OCI-LY7 (cell line): ENCODE data around the gene IZUMO1. TPM values are rescaled to one million over a fixed set of nuclear protein-coding genes. Genes with fewer than 3 reads are reported as not detected.
"Not testable (repeated sequence)": the region's sequence is repeated elsewhere in the genome, so short reads cannot be mapped to it uniquely, and the experiment has no call there.

Experiments used
- BruUV-seq: library from RNA; stranded (reverse); fragments of 400-500 nt; replicated peaks from 2 replicates; lab custom pipeline; 2021; lab: Mats Ljungman, UMichigan
- CTCF ChIA-PET: fragments of 300-600 bp; sonication (Branson Sonifier 250); formaldehyde crosslinking; loops from one replicate; lab custom pipeline; 2022; ENCODE audit warnings: antibody characterized with exemption; ENCODE audit not compliant: unreplicated experiment; lab: Charles Lee
- POLR2A ChIA-PET: fragments of 300-600 bp; sonication (Branson Sonifier 250); formaldehyde crosslinking; loops from one replicate; lab custom pipeline; 2022; ENCODE audit warnings: antibody characterized with exemption; lab: Charles Lee
- DNase-seq: peaks from one replicate; pipeline ENCODE4 v3.0.0-alpha.2; 2015; ENCODE audit warnings: low spot score
- H2AFZ ChIP-seq: fragments of 200-600 bp; sonication (generic), shearing (Covaris generic); 2 replicates; pipeline ENCODE4 v1.6.1; 2014; ENCODE audit warnings: mild to moderate bottlenecking, antibody characterized with exemption, low read length, moderate library complexity
- H3K27ac ChIP-seq: fragments of 200-600 bp; sonication (generic); 2 replicates; pipeline ENCODE4 v1.5.1; 2014; ENCODE audit warnings: mixed run types, low read depth, mild to moderate bottlenecking, moderate library complexity, low read length, inconsistent platforms; ENCODE audit not compliant: poor library complexity, severe bottlenecking
- H3K36me3 ChIP-seq: fragments of 200-600 bp; sonication (generic); 2 replicates; pipeline ENCODE4 v1.6.1; 2014; ENCODE audit warnings: mild to moderate bottlenecking, antibody characterized with exemption, low read length, moderate library complexity, mixed read lengths; ENCODE audit not compliant: insufficient read depth
- H3K4me1 ChIP-seq: fragments of 200-600 bp; sonication (generic); 2 replicates; pipeline ENCODE4 v1.5.1; 2014; ENCODE audit warnings: mild to moderate bottlenecking, low read length; ENCODE audit not compliant: insufficient read depth, poor library complexity, severe bottlenecking
- H3K4me2 ChIP-seq: fragments of 200-600 bp; sonication (generic); 2 replicates; pipeline ENCODE4 v1.6.1; 2014; ENCODE audit warnings: mild to moderate bottlenecking, low read length
- H3K4me3 ChIP-seq: fragments of 200-600 bp; sonication (generic); 2 replicates; pipeline ENCODE4 v1.5.1; 2014; ENCODE audit warnings: mild to moderate bottlenecking, low read depth, low read length; ENCODE audit not compliant: poor library complexity, severe bottlenecking
- H3K79me2 ChIP-seq: fragments of 200-600 bp; sonication (generic); 2 replicates; pipeline ENCODE4 v1.6.1; 2016; ENCODE audit warnings: low read depth, mild to moderate bottlenecking, low read length, moderate library complexity, mixed read lengths; ENCODE audit not compliant: insufficient read depth
- H3K9me2 ChIP-seq: fragments of 200-600 bp; sonication (generic); 2 replicates; pipeline ENCODE4 v1.6.1; 2016; ENCODE audit warnings: mild to moderate bottlenecking, low read length, mixed read lengths; ENCODE audit not compliant: insufficient read depth
- H3K9me3 ChIP-seq: fragments of 200-600 bp; sonication (generic); 2 replicates; pipeline ENCODE4 v1.6.1; 2014; ENCODE audit warnings: mild to moderate bottlenecking, mixed run types, low read length, mixed read lengths
- H4K20me1 ChIP-seq: fragments of 200-600 bp; sonication (generic); 2 replicates; pipeline ENCODE4 v1.6.1; 2014; ENCODE audit warnings: mild to moderate bottlenecking, antibody characterized with exemption, low read length, moderate library complexity, mixed read lengths; ENCODE audit not compliant: insufficient read depth
- EZH2phosphoT487 ChIP-seq: fragments of 200-600 bp; sonication (generic); IDR thresholded peaks from 2 replicates; pipeline ENCODE4 v1.6.1; 2018; ENCODE audit warnings: low read depth, borderline replicate concordance, mild to moderate bottlenecking, mixed run types, antibody characterized with exemption, low read length, moderate library complexity, mixed read lengths
- intact Hi-C: fragments of 100-400 bp; cut with micrococcal nuclease; formaldehyde crosslinking; loops from one replicate; pipeline ENCODE4 v1.10.0; 2022; ENCODE audit not compliant: unreplicated experiment
- total RNA-seq, 2 experiments: library from RNA; depleted of rRNA in 1 of 2; stranded (reverse); fragments of >200 nt in 1 of 2; shearing (Covaris generic) in 1 of 2; gene quantifications; 2 replicates each; pipeline ENCODE4 v1.2.3, GENCODE V29; 2014 to 2022
- TF ChIP-seq, protein P1 (sequence below): fragments of 200-600 bp; sonication (generic); conservative IDR thresholded peaks from 2 replicates; pipeline ENCODE4 v1.5.1; 2014; ENCODE audit warnings: mild to moderate bottlenecking, antibody characterized with exemption, low read length, moderate library complexity, mixed read lengths

The IZUMO1 gene
- total RNA-seq, 2 experiments from 2014 or later = not detected

DNA sequence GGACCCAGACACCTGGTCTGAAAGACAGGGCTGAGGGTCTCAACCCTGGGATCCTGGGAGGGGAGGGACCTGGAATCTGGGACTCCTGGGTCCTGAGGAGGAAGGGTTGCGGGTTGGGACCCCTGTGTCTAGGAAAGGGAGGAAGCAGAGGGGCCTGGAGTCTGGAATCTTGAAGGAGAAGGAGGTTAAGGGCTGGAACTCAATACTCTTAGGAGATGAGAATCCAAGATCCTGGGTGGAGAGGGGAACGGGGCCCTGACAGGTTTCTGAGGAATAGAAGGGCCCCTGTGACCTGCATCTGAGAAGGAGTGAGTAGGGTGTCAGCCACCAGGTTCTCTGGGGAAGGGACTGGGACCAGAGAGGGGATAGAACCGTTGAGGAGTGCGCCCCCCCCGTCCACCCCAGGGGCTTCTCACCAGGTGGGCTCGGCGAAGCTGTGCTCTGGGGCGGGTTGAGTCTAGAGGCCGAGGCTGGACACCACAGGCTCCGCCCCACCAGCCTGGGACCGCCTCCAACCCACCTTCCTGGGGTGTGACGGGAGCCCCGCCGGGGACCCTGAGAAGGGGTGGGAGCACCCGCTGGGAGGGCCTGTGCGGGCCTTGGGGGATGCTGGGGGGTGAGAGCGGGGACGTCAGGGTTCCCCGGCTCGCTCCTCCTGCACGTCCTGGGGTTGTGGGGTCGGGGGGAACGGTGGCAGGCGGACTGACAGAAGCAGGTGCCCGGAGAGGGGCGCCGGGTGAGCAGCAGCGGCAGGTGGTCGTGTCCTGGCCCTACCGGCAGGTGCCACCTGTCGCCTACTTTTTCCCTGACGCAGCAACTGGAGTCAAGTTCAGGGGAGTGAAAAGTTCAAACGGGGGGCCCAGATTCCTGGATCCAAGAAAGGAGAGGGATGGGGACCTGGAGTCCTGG is 27.2 kb downstream of the IZUMO1 start, which contains the start of gene MAMSTR:
Gene MAMSTR, minus strand, starts transcription at position 463 of the 909 bp plus-strand sequence. CDS start 694 bp downstream, outside the sequence.
- ChIA-PET CTCF (no interaction called here), POLR2A (no interaction called here)
- Histone ChIP-seq H2AFZ (peak within 1 kb of the TSS; percentile 67; the same call in 1 of the 2 replicates), H3K36me3 (no peaks in the 10 kb centered on the region), H3K9me3 (no peaks in the 10 kb centered on the region), H3K27ac (peak within 1 kb of the TSS; percentile 67), H3K4me3 (peak within 1 kb of the TSS; percentile 71), H4K20me1 (no peaks in the 10 kb centered on the region), H3K9me2 (no peaks in the 10 kb centered on the region), H3K4me2 (peak within 1 kb of the TSS; percentile 85), H3K4me1 (peaks cover 20% of the 10 kb centered on the region), H3K79me2 (no peaks in the 10 kb centered on the region)
- TF ChIP-seq EZH2phosphoT487 = no peak
- TF ChIP-seq, protein P1, sequence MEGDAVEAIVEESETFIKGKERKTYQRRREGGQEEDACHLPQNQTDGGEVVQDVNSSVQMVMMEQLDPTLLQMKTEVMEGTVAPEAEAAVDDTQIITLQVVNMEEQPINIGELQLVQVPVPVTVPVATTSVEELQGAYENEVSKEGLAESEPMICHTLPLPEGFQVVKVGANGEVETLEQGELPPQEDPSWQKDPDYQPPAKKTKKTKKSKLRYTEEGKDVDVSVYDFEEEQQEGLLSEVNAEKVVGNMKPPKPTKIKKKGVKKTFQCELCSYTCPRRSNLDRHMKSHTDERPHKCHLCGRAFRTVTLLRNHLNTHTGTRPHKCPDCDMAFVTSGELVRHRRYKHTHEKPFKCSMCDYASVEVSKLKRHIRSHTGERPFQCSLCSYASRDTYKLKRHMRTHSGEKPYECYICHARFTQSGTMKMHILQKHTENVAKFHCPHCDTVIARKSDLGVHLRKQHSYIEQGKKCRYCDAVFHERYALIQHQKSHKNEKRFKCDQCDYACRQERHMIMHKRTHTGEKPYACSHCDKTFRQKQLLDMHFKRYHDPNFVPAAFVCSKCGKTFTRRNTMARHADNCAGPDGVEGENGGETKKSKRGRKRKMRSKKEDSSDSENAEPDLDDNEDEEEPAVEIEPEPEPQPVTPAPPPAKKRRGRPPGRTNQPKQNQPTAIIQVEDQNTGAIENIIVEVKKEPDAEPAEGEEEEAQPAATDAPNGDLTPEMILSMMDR = no peak
- BruUV-seq = no TSS peak
- intact Hi-C loops = no loop called here
- DNase-seq = no peak

DNA sequence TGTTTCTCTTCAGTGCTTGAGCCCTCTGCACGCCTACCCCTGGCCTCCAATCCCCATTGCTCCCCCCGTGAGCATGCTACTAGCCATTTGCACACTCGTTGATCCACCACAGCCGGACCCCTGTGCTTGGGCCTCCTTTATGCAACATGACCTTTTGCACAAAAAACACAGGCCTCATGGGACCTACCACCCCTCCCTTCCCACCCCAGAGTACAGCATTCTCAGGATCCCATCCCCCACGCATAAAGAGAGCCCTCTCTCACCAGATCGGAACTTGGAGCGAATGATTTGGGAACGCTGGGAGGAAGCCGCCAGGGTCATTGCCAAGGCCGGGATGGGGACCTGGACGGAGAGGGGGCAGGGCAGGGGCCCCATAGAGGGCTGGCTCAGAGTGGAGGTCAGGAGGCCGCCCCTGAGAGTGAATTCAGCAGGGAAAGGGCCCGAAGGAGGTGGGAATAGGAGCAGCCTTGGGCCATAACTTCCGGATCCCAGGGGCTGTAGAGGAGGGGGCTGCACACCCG is 27.9 kb downstream of the IZUMO1 start:
- Histone ChIP-seq H3K79me2 (no peaks in the 10 kb centered on the region), H3K4me3 (no peak overlapping the region), H3K4me1 (peaks cover 20% of the 10 kb centered on the region), H2AFZ (no peak overlapping the region), H3K36me3 (no peaks in the 10 kb centered on the region), H4K20me1 (no peaks in the 10 kb centered on the region), H3K27ac (no peak overlapping the region), H3K9me3 (no peaks in the 10 kb centered on the region), H3K4me2 (no peak overlapping the region), H3K9me2 (no peaks in the 10 kb centered on the region)
- ChIA-PET CTCF (no interaction called here), POLR2A (no interaction called here)
- DNase-seq = no peak
- BruUV-seq = no TSS peak
- intact Hi-C loops = no loop called here
- no peak for TF ChIP-seq EZH2phosphoT487
- TF ChIP-seq, protein P1 = no peak

DNA sequence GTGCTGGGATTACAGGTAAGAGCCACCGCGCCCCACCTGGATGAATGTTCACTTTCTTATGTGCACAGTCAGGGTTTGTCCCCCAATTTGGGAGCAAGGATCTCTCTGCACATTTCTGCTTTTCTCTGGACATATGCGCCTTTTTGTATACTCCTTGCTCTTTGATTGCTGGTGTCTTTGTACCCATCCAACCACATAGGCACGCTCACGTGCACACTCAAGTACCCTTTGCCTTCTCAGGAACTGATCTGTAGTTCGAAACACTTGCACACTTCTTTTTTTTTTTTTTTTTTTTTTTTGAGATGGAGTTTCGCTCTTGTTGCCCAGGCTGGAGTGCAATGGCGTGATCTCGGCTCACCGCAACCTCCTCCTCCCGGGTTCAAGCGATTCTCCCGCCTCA is 28.6 kb downstream of the IZUMO1 start:
- H3K27ac ChIP-seq, BruUV-seq, H4K20me1 ChIP-seq, H3K9me3 ChIP-seq, H3K4me2 ChIP-seq, POLR2A ChIA-PET, intact Hi-C loops, H2AFZ ChIP-seq, CTCF ChIA-PET, H3K4me3 ChIP-seq, DNase-seq, H3K36me3 ChIP-seq, H3K79me2 ChIP-seq, H3K9me2 ChIP-seq: not testable (repeated sequence)
- peaks cover 26% of the 10 kb centered on the region for H3K4me1 ChIP-seq
